Stomach (tissue), 4 donors: ENCODE results near the gene PSMC4.

Source experiments
- CTCF ChIP-seq, 7 experiments: fragments of 450-650 bp in 4 of 7; fragments of 200-600 bp in 3 of 7; sonication (generic) in 3 of 7; IDR thresholded peaks; one replicate each; pipeline ENCODE4 v1.5.1; 2016 to 2019; ENCODE audit warnings: antibody characterized with exemption in 7 of 7, control low read depth in 2 of 7, mild to moderate bottlenecking in 1 of 7
- EP300 ChIP-seq: sonication (generic); formaldehyde crosslinking; IDR thresholded peaks from one replicate; pipeline ENCODE4 v1.6.1; 2017; ENCODE audit warnings: antibody characterized with exemption
- POLR2A ChIP-seq, 4 donors: fragments of 450-650 bp; IDR thresholded peaks; one replicate each; pipeline ENCODE4 v1.6.1; 2016; ENCODE audit warnings: antibody characterized with exemption in 4 of 4, control low read depth in 2 of 4, mild to moderate bottlenecking in 1 of 4, moderate library complexity in 1 of 4
- POLR2AphosphoS5 ChIP-seq, 3 donors: sonication (generic); formaldehyde crosslinking; IDR thresholded peaks; one replicate each; pipeline ENCODE4 v1.6.1; 2016; ENCODE audit warnings: antibody characterized with exemption in 3 of 3

GRCh38 chr19:39946532-39946931, 24.4 kb upstream of the PSMC4 start:
- no peak for TF ChIP-seq POLR2AphosphoS5 (IDR thresholded peaks at IDR 0.05)
- no peak for TF ChIP-seq CTCF (IDR thresholded peaks at IDR 0.05)
- no peak for TF ChIP-seq POLR2A (IDR thresholded peaks at IDR 0.05)
- no peak for TF ChIP-seq EP300
